Type B pancreatic cell (in vitro differentiated cells): ENCODE measurements around the gene TRPM3. TPM values are rescaled to one million over a fixed set of nuclear protein-coding genes. Genes with fewer than 3 reads are reported as not detected.

ENCODE experiments used
- DNase-seq: peaks from one replicate; pipeline ENCODE4 v3.0.0; 2021; ENCODE audit warnings: mixed read lengths; ENCODE audit not compliant: unreplicated experiment; ENCODE audit errors: extremely low spot score
- H3K27ac Mint-ChIP-seq: 2 replicates; pipeline ENCODE4 v1.8.0; 2021; ENCODE audit warnings: mild to moderate bottlenecking, mixed read lengths
- H3K27me3 Mint-ChIP-seq: 2 replicates; pipeline ENCODE4 v1.8.0; 2021; ENCODE audit warnings: mixed read lengths
- H3K36me3 Mint-ChIP-seq: 2 replicates; pipeline ENCODE4 v1.8.0; 2021; ENCODE audit warnings: mixed read lengths
- H3K4me1 Mint-ChIP-seq: one replicate; pipeline ENCODE4 v1.8.0; 2021; ENCODE audit warnings: mixed read lengths; ENCODE audit not compliant: unreplicated experiment
- H3K4me3 Mint-ChIP-seq: 2 replicates; pipeline ENCODE4 v1.8.0; 2021; ENCODE audit warnings: mild to moderate bottlenecking, mixed read lengths
- H3K9me3 Mint-ChIP-seq: 2 replicates; pipeline ENCODE4 v1.8.0; 2021; ENCODE audit warnings: mixed read lengths
- CTCF ChIP-seq: fragments of 200-600 bp; sonication (generic); conservative IDR thresholded peaks from 2 replicates; pipeline ENCODE4 v1.5.0; 2021; ENCODE audit warnings: antibody characterized with exemption, mild to moderate bottlenecking
- total RNA-seq: library from RNA; stranded (reverse); gene quantifications from 2 replicates; pipeline ENCODE4 v1.2.1, GENCODE V29; 2021; ENCODE audit warnings: low replicate concordance

The TRPM3 gene
- total RNA-seq, 1 donor from 2014 or later, result 17.0 TPM

- TF ChIP-seq CTCF, result no peak
- Mint-ChIP-seq H3K9me3 (peaks cover 5% of the 10 kb centered on the region), H3K4me1 (peaks cover 9% of the 10 kb centered on the region), H3K27me3 (no peaks in the 10 kb centered on the region), H3K4me3 (no peak overlapping the region), H3K36me3 (no peaks in the 10 kb centered on the region), H3K27ac (no peak overlapping the region)
- DNase-seq, result no peak
Measured at GRCh38 chr9:70988551-70988950, 132.9 kb downstream of the TRPM3 start.

GRCh38 chr9:70987986-70988385, 133.4 kb downstream of the TRPM3 start:
- Mint-ChIP-seq H3K27ac (no peak overlapping the region), H3K9me3 (peaks cover 8% of the 10 kb centered on the region), H3K4me1 (peaks cover 9% of the 10 kb centered on the region), H3K36me3 (no peaks in the 10 kb centered on the region), H3K27me3 (no peaks in the 10 kb centered on the region), H3K4me3 (no peak overlapping the region)
- TF ChIP-seq CTCF, result no peak
- DNase-seq, result no peak

- no peaks in the 10 kb centered on the region for H3K36me3 Mint-ChIP-seq
Measured at GRCh38 chr9:70986984-70987383, 134.4 kb downstream of the TRPM3 start.

GRCh38 chr9:70983723-70984295, 137.6 kb downstream of the TRPM3 start:
- H3K27me3 Mint-ChIP-seq, result peaks cover under 1% of the 10 kb centered on the region
- no peaks in the 10 kb centered on the region for H3K4me1 Mint-ChIP-seq
- H3K36me3 Mint-ChIP-seq, result no peaks in the 10 kb centered on the region
- peaks cover 6% of the 10 kb centered on the region for H3K9me3 Mint-ChIP-seq
- TF ChIP-seq CTCF, result no peak
- no peak overlapping the region for H3K4me3 Mint-ChIP-seq
- H3K27ac Mint-ChIP-seq, result no peak overlapping the region
- DNase-seq, result no peak

More at GRCh38 chr9:70986984-70987383, 134.4 kb downstream of the TRPM3 start:
- Mint-ChIP-seq H3K4me1 (peaks cover 9% of the 10 kb centered on the region), H3K9me3 (peaks cover 6% of the 10 kb centered on the region), H3K4me3 (no peak overlapping the region), H3K27me3 (no peaks in the 10 kb centered on the region), H3K27ac (no peak overlapping the region)
- TF ChIP-seq CTCF, result no peak
- no peak for DNase-seq

GRCh38 chr9:70981312-70981711, 140.1 kb downstream of the TRPM3 start:
- Mint-ChIP-seq H3K27me3 (peaks cover 3% of the 10 kb centered on the region), H3K4me3 (no peak overlapping the region), H3K9me3 (peaks cover 6% of the 10 kb centered on the region), H3K4me1 (no peaks in the 10 kb centered on the region), H3K36me3 (no peaks in the 10 kb centered on the region), H3K27ac (no peak overlapping the region)
- DNase-seq, result no peak
- no peak for TF ChIP-seq CTCF

GRCh38 chr9:70979966-70980365, 141.5 kb downstream of the TRPM3 start:
- Mint-ChIP-seq H3K27me3 (peaks cover 3% of the 10 kb centered on the region), H3K4me3 (no peak overlapping the region), H3K9me3 (peaks cover 6% of the 10 kb centered on the region), H3K36me3 (no peaks in the 10 kb centered on the region), H3K4me1 (no peaks in the 10 kb centered on the region), H3K27ac (no peak overlapping the region)
- TF ChIP-seq CTCF, result no peak
- DNase-seq, result no peak
